Upper lobe of right lung (tissue), 1 donor: ENCODE results near the gene RBFOX1. TPM values are rescaled to one million over a fixed set of nuclear protein-coding genes. Genes with fewer than 3 reads are reported as not detected.

ENCODE experiments used
- ATAC-seq: fragments of 200-7000 bp; cut with Tn5 transposase; one replicate; pipeline ENCODE4 v1.9.1; 2020; ENCODE audit warnings: mild to moderate bottlenecking, moderate library complexity
- DNase-seq: peaks from one replicate; pipeline ENCODE4 v3.0.0-alpha.2; 2020
- H3K27ac ChIP-seq: fragments of 200-600 bp; one replicate; pipeline ENCODE4 v1.8.0; 2022
- H3K27me3 ChIP-seq: fragments of 200-600 bp; one replicate; pipeline ENCODE4 v1.8.0; 2022; ENCODE audit warnings: mild to moderate bottlenecking
- H3K36me3 ChIP-seq: fragments of 200-600 bp; one replicate; pipeline ENCODE4 v1.8.0; 2022
- H3K4me1 ChIP-seq: fragments of 200-600 bp; one replicate; pipeline ENCODE4 v1.8.0; 2022
- H3K4me3 ChIP-seq: fragments of 200-600 bp; one replicate; pipeline ENCODE4 v1.8.0; 2022; ENCODE audit warnings: mild to moderate bottlenecking
- H3K9me3 ChIP-seq: fragments of 200-600 bp; one replicate; pipeline ENCODE4 v1.8.0; 2022
- intact Hi-C: fragments of 100-400 bp; cut with DNase I; formaldehyde crosslinking; loops from one replicate; pipeline ENCODE4 v1.11.0; 2022
- total RNA-seq: library from RNA; stranded (reverse); fragmentation: NEBNext Ultra II Directional; extraction: Animal tissue kit (Norgen Biotek cat#: 25700); gene quantifications from one replicate; pipeline ENCODE4 v1.2.1, GENCODE V29; 2021
- TF ChIP-seq, protein P1 (sequence below): fragments of 200-600 bp; IDR thresholded peaks from one replicate; pipeline ENCODE4 v1.8.0; 2022; ENCODE audit warnings: antibody characterized with exemption
- donor health status: DM: no; HTN: yes; CAD: no; lungs with severe emphysema.

RBFOX1 gene
- total RNA-seq, 1 donor from 2014 or later: not detected

DNA sequence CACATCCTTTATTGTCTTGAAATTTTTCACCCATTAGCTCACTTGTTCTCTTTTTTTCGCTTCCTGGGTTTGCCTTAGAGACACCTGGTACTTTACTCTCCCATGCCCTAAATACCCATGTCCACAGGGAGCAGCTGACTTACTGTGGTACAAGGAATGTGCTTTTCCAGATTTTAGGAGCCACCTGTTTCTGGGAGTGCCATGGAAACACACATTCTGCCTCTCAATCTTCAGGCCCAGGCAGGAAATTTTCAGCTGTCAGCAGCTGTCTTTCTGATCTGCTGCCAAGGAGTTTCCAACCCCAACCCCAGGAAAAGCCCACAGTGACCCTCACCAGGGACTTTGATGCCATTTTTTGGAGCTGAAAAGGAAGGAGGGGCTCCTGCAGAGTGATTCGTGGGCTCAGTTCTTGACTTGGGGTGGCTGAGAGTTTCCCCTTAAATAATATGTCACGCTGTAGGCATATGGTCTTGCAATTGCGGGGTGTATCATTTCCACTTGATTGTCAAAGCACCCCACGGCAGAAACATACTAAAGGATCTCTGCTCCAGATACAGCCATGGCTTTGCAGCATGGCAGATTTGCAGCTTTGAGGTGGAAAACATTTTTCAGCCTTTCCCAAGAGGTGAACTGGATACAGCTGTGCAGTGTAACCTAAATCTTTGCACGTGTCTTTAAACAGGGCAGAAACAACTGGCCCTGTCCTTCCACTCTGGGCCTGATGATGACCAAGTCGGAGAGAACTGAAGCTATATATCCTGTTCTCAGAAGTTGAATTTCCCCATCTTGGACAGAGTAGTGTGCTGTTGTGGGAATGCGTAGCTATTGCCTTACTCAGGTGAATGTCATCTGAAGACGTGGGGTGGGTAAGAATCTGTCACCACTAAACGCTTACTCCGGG is 19.2 kb downstream of the RBFOX1 start:
- intact Hi-C loops: no loop called here
- H3K36me3 ChIP-seq: no peaks in the 10 kb centered on the region
- TF ChIP-seq, protein P1, sequence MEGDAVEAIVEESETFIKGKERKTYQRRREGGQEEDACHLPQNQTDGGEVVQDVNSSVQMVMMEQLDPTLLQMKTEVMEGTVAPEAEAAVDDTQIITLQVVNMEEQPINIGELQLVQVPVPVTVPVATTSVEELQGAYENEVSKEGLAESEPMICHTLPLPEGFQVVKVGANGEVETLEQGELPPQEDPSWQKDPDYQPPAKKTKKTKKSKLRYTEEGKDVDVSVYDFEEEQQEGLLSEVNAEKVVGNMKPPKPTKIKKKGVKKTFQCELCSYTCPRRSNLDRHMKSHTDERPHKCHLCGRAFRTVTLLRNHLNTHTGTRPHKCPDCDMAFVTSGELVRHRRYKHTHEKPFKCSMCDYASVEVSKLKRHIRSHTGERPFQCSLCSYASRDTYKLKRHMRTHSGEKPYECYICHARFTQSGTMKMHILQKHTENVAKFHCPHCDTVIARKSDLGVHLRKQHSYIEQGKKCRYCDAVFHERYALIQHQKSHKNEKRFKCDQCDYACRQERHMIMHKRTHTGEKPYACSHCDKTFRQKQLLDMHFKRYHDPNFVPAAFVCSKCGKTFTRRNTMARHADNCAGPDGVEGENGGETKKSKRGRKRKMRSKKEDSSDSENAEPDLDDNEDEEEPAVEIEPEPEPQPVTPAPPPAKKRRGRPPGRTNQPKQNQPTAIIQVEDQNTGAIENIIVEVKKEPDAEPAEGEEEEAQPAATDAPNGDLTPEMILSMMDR: no peak
- no peak overlapping the region for H3K27ac ChIP-seq
- no peaks in the 10 kb centered on the region for H3K9me3 ChIP-seq
- H3K4me1 ChIP-seq: no peaks in the 10 kb centered on the region
- DNase-seq (no peak), ATAC-seq (no peak)
- no peaks in the 10 kb centered on the region for H3K27me3 ChIP-seq
- H3K4me3 ChIP-seq: no peak overlapping the region

DNA sequence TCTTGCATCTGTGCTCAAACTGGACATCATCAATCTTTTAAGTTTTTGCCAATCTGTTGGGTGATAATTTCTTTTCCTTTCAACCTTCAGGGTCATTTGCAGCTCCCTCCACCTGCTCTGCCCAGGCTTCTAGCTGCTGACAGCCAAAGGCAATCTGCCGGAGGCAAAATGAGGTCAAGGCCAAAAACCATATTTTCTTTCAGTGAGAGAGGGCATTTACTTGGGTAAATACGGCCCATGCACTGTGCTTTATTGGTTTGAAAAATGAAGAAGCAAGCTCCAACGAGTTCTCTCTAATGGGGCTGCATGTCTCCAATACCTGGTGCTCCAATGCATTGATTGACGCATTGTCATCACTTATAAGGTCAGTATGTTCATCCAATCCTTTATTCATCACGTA is 23.1 kb downstream of the RBFOX1 start:
- Histone ChIP-seq H3K9me3 (no peaks in the 10 kb centered on the region), H3K4me1 (no peaks in the 10 kb centered on the region), H3K36me3 (no peaks in the 10 kb centered on the region), H3K4me3 (no peak overlapping the region), H3K27ac (no peak overlapping the region), H3K27me3 (no peaks in the 10 kb centered on the region)
- no peak for ATAC-seq
- TF ChIP-seq, protein P1: no peak
- no peak for DNase-seq
- intact Hi-C loops: loop anchor here (2.0 kb wide), 1 partner anchor 29 kb away; no protein-coding TSS in a partner anchor

DNA sequence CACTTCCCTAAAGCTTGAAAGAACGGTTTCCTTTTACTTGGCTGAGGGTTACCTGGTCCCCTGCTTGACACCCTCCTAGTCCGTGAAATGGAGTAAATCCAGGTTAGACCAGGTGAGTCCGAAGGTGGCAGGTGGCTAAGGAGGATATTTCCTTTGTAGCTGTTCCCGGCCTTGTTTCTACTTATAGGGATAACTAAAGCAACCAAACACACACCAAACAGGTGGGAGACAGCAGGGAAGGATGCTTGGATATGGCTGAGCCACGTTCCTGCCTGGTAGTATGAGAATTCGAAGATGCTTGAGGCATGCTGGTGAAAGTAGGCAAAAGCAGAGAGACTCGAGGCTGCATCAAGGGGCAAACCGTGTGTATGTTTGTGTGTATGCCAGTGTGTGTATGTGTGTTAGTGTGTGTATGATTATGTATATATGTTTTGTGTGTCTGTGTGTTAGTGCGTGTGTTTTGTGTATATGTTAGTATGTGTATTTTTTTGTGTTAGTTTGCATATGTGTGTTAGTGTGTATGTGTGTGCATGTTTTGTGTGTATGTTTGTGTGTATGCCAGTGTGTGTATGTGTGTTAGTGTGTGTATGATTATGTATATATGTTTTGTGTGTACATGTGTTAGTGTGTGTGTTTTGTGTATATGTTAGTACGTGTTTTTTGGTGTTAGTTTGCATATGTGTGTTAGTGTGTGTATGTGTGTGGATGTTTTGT is 28.9 kb downstream of the RBFOX1 start:
- no peaks in the 10 kb centered on the region for H3K36me3 ChIP-seq
- TF ChIP-seq, protein P1: no peak
- no peak overlapping the region for H3K27ac ChIP-seq
- H3K9me3 ChIP-seq: no peaks in the 10 kb centered on the region
- H3K4me1 ChIP-seq: no peaks in the 10 kb centered on the region
- no peak for DNase-seq
- H3K27me3 ChIP-seq: no peaks in the 10 kb centered on the region
- no peak for ATAC-seq
- intact Hi-C loops: no loop called here
- no peak overlapping the region for H3K4me3 ChIP-seq

DNA sequence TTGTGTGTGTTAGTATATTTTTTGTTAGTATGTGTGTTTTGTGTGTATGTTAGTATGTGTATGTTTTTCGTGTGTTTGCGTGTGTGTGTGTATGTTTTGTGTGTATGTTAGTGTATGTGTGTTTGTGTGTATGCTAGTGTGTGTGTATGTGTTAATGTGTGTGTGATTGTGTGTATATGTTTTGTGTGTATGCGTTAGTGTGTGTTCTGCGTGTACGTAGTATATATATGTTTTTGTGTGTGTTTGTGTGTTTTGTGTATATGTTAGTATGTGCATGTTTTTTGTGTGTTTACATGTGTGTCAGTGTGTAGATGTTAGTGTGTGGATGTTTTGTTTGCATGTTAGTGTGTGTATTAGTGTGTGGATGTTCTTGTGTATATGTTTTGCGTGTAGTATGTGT is 29.6 kb downstream of the RBFOX1 start:
- Histone ChIP-seq H3K36me3 (no peaks in the 10 kb centered on the region), H3K4me3 (no peak overlapping the region), H3K4me1 (no peaks in the 10 kb centered on the region), H3K27me3 (no peaks in the 10 kb centered on the region), H3K9me3 (no peaks in the 10 kb centered on the region), H3K27ac (no peak overlapping the region)
- intact Hi-C loops: no loop called here
- no peak for ATAC-seq
- no peak for DNase-seq
- TF ChIP-seq, protein P1: no peak

DNA sequence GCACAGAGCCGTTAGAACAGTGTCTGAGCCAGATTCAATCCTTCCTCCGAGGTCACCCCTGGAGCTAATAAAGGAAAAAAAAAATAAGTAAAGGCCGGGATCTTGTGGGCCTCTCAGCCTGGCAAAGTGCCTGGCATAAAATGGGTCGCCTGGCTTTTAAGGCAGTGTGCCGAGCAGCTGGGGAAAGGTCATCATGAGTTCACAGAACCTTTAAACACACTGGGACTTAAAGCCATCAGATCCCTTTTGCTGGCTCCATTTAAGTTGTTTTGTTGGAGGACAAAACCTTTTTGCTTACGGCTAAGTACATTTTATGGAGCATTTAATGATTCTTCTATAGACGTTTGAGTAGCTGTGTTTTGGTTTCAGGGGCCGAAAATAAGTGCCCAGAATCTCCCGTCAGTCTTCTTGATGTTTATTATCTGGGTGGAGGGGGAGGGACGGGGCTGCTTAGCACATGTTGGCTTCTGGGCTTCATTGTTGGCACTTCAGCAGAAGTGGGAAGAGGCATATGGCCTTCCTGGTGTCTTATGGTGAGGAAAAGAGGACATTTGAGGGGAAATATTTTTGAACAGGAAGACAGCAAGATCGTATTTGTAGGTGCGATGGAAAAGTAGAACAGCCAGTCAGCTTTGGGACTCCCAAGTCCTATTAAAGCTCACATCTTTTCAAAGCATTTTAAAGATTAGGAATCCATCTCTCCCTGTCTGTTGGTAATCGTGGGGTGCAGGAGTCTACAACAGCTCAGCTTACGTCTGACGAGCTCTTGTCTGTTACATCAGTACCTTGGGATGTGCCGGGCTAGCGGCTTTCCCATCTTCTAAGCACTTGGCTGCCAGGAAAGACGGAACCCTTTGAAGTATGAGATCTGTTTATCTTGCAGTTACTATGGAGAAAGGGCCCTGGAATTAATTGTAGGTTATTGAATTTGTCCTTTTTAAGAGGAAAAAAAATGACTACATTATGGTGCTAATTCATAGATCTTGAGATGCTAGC is 31.1 kb downstream of the RBFOX1 start:
- Histone ChIP-seq H3K4me1 (no peaks in the 10 kb centered on the region), H3K27me3 (no peaks in the 10 kb centered on the region), H3K36me3 (no peaks in the 10 kb centered on the region), H3K9me3 (no peaks in the 10 kb centered on the region), H3K27ac (no peak overlapping the region), H3K4me3 (no peak overlapping the region)
- ATAC-seq (no peak), DNase-seq (no peak)
- TF ChIP-seq, protein P1: no peak
- intact Hi-C loops: no loop called here
